Urinary bladder (tissue), 4 donors: ENCODE results near the gene CACNA2D2. TPM values are rescaled to one million over a fixed set of nuclear protein-coding genes. Genes with fewer than 3 reads are reported as not detected.

Experiments
- DNase-seq: peaks from one replicate; pipeline ENCODE4 v3.0.0-alpha.2; 2015; ENCODE audit errors: extremely low spot score
- H3K27ac ChIP-seq: one replicate; pipeline ENCODE4 v1.5.1; 2013; ENCODE audit warnings: low read depth, mild to moderate bottlenecking, moderate library complexity
- H3K36me3 ChIP-seq: one replicate; pipeline ENCODE4 v1.6.1; 2013; ENCODE audit warnings: mild to moderate bottlenecking, moderate library complexity; ENCODE audit not compliant: insufficient read depth
- H3K4me1 ChIP-seq: one replicate; pipeline ENCODE4 v1.6.1; 2013; ENCODE audit warnings: mild to moderate bottlenecking, moderate library complexity; ENCODE audit not compliant: insufficient read depth
- H3K4me3 ChIP-seq: one replicate; pipeline ENCODE4 v1.5.1; 2013; ENCODE audit warnings: low read depth, low read length
- WGBS: extraction: QIAGEN DNeasy Blood & Tissue Kit; methylation state at CpG from one replicate; pipeline ENCODE4 v1.1.7; 2013; 5-methylcytosine and 5-hydroxymethylcytosine counted together
- polyA plus RNA-seq: library from polyadenylated mRNA; stranded (reverse); fragments of 200-250 nt; gene quantifications from one replicate; pipeline ENCODE4 v1.2.3, GENCODE V29; 2013
- total RNA-seq: library from RNA; depleted of rRNA; stranded (reverse); fragments of >200 nt; gene quantifications from one replicate; pipeline ENCODE4 v1.2.3, GENCODE V29; 2014
- donor health status: healthy with polysubstance abuse.
- donor health status: healthy.

The CACNA2D2 gene
- total and polyA plus RNA-seq, 2 donors: 1.3 to 1.4 TPM

- no peak overlapping the region for H3K27ac ChIP-seq
- 91% methylated on average over 2 of the region's 2 CpGs for WGBS
Measured at GRCh38 chr3:50478671-50479260, 24.7 kb downstream of the CACNA2D2 start.

DNA sequence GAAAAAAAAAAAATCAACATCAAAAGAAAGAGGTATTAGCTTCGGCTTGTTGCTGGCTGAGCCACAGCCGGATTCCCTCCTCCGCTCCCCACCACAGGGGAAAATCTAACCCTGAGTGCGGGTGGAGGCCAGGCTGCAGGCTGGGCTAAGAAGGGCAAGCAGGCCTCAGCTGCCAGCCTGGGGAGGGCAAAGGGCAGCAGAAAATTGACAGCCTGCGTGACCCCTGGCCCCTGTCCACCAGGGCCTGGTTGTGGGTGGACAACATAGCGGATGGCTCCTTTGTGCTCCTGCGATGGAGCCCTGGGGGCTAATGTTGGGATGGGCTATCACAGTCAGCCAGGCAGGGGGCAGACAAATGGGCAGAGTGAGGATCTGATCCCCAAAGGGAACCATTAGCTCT, 25.4 kb downstream of the CACNA2D2 start:
- no peak overlapping the region for H3K27ac ChIP-seq
- no peaks in the 10 kb centered on the region for H3K36me3 ChIP-seq
- WGBS: 92% methylated on average over 7 of the region's 7 CpGs
- no peak overlapping the region for H3K4me3 ChIP-seq
- no peak for DNase-seq
- no peaks in the 10 kb centered on the region for H3K4me1 ChIP-seq

More at GRCh38 chr3:50478671-50479260, 24.7 kb downstream of the CACNA2D2 start:
- Histone ChIP-seq H3K4me1 (no peaks in the 10 kb centered on the region), H3K36me3 (no peaks in the 10 kb centered on the region), H3K4me3 (no peak overlapping the region)
- no peak for DNase-seq

GRCh38 chr3:50475348-50475747, 28.1 kb downstream of the CACNA2D2 start:
- 89% methylated on average over 12 of the region's 12 CpGs for WGBS
- H3K4me3 ChIP-seq: no peak overlapping the region
- DNase-seq: no peak
- no peaks in the 10 kb centered on the region for H3K4me1 ChIP-seq
- H3K36me3 ChIP-seq: no peaks in the 10 kb centered on the region
- no peak overlapping the region for H3K27ac ChIP-seq

DNA sequence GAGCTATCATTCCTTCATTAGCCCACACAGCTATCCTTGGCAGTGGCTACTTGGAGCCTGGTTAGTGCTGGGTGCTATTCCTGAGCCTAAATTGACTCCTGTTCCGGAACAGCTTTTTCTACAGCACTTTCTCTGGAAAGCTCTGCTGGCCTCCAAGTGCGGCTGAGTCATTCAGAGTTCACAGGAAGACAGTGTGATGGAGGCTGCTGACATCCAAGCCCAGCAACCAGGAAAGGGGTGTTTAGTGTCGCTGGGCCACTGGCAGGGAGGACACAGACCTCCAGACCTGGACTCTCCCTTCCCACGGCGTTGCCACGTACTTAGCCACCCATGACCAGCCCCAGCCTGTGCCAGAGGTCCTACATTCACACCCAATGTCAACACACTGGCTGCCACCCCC, 28.7 kb downstream of the CACNA2D2 start:
- H3K27ac ChIP-seq: no peak overlapping the region
- no peaks in the 10 kb centered on the region for H3K36me3 ChIP-seq
- DNase-seq: no peak
- H3K4me3 ChIP-seq: no peak overlapping the region
- 63% methylated on average over 6 of the region's 6 CpGs for WGBS
- H3K4me1 ChIP-seq: no peaks in the 10 kb centered on the region

- DNase-seq: no peak
- H3K4me3 ChIP-seq: no peak overlapping the region
- WGBS: 69% methylated on average over 10 of the region's 10 CpGs
- no peak overlapping the region for H3K27ac ChIP-seq
- no peaks in the 10 kb centered on the region for H3K4me1 ChIP-seq
- no peaks in the 10 kb centered on the region for H3K36me3 ChIP-seq
Measured at GRCh38 chr3:50473768-50474167, 29.7 kb downstream of the CACNA2D2 start.

DNA sequence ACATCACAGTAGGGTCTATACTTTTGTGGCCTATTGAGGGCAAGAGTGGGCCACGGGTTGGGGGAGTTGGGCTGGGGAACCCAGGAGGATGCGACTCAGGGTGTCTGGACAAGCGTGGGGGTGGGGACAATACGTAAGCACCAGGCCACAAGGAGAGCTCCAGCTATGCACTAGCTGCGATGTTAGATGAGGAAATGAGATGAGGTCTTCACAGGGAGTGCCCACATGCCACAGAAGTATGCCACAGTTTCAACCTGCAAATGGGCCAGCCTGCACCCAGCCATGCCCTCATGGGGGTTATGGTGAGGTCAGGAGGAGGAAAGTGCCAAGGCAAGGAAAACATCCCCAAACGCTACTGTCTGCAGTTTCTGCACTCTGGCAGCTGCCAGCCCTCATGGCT, 30.5 kb downstream of the CACNA2D2 start:
- H3K4me1 ChIP-seq: no peaks in the 10 kb centered on the region
- 80% methylated on average over 6 of the region's 6 CpGs for WGBS
- DNase-seq: no peak
- H3K27ac ChIP-seq: no peak overlapping the region
- H3K4me3 ChIP-seq: no peak overlapping the region
- no peaks in the 10 kb centered on the region for H3K36me3 ChIP-seq

- Histone ChIP-seq H3K27ac (no peak overlapping the region), H3K4me1 (no peaks in the 10 kb centered on the region), H3K36me3 (no peaks in the 10 kb centered on the region), H3K4me3 (no peak overlapping the region)
- WGBS: 89% methylated on average over 12 of the region's 12 CpGs
- DNase-seq: no peak
Measured at GRCh38 chr3:50470658-50471057, 32.8 kb downstream of the CACNA2D2 start.

DNA sequence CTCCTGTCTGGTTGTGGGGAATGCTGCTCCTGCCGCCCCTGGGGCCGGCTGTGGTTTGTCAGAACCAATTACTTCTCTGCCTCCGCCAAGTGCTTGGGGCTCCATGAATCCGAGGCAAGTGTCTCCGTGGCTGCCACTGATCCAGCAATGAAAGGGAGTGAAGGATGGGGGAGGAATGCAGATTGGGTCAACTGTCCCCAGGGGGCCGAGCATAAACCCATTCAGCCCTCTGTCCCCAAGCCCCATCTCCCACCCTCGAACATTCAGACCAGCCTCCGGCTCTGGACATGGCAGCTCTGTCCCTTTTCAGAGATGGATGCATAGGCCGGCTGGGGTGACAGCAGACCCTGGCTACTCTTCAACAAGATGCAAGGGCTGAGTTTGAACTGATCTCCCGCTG, 35.5 kb downstream of the CACNA2D2 start:
- Histone ChIP-seq H3K36me3 (no peaks in the 10 kb centered on the region), H3K27ac (no peak overlapping the region), H3K4me1 (no peaks in the 10 kb centered on the region), H3K4me3 (no peak overlapping the region)
- WGBS: 66% methylated on average over 10 of the region's 10 CpGs
- no peak for DNase-seq

- WGBS: 85% methylated on average over 6 of the region's 6 CpGs
- Histone ChIP-seq H3K36me3 (no peaks in the 10 kb centered on the region), H3K27ac (no peak overlapping the region), H3K4me1 (no peaks in the 10 kb centered on the region), H3K4me3 (no peak overlapping the region)
- DNase-seq: no peak
Measured at GRCh38 chr3:50466177-50466576, 37.3 kb downstream of the CACNA2D2 start.

- no peak overlapping the region for H3K27ac ChIP-seq
- no peaks in the 10 kb centered on the region for H3K36me3 ChIP-seq
- WGBS: 57% methylated on average over 6 of the region's 6 CpGs
- H3K4me3 ChIP-seq: no peak overlapping the region
- no peak for DNase-seq
- no peaks in the 10 kb centered on the region for H3K4me1 ChIP-seq
Measured at GRCh38 chr3:50464569-50464968, 38.9 kb downstream of the CACNA2D2 start.

GRCh38 chr3:50459785-50460184, 43.6 kb downstream of the CACNA2D2 start:
- DNase-seq: no peak
- no peaks in the 10 kb centered on the region for H3K36me3 ChIP-seq
- no peak overlapping the region for H3K27ac ChIP-seq
- H3K4me1 ChIP-seq: no peaks in the 10 kb centered on the region
- H3K4me3 ChIP-seq: no peak overlapping the region
- WGBS: 47% methylated on average over 3 of the region's 3 CpGs

- Histone ChIP-seq H3K27ac (no peak overlapping the region), H3K36me3 (no peaks in the 10 kb centered on the region), H3K4me3 (no peak overlapping the region), H3K4me1 (no peaks in the 10 kb centered on the region)
- no peak for DNase-seq
- WGBS: 85% methylated on average over 7 of the region's 7 CpGs
Measured at GRCh38 chr3:50457988-50458387, 45.4 kb downstream of the CACNA2D2 start.

DNA sequence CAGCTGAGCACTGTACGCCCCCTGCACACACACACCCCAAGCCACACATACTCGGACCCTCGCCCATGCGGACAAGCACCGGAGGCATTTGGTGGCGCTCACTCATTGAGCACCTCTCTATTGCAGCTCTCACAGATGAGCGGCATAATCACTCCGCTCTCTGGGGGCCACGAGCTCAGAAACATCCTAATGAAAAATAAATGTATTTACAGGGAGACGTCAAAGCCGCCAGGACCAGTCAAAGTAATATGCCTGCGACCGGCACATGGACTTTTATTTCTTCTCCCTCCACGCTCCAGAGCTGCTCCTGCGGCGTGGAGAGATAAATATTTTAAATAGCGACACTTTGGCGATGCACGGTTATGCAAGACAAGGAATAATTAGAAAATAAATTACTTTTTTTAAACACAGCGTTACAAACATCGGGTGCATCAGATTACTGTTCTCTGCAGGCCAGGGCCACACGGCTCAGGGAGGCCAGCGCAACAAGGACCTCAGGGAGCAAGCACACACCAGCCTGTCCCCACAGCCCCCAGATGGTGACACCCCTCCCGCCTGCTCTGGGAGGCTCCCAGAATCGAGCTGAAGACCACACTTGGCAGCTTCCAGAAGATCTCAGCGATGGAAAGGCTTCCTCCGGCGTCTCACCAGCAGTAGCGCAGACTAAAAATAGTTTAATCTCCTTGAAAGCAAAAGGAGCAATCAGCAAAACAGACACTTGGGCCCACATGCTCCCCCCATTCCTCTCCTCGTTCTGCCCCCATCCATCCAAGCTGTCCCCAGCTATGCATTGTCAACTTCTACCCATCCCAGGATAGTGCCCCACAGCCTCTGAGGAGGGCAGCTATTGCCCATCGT, 48.0 kb downstream of the CACNA2D2 start:
- no peak for DNase-seq
- H3K4me3 ChIP-seq: no peak overlapping the region
- WGBS: 83% methylated on average over 31 of the region's 31 CpGs
- H3K4me1 ChIP-seq: no peaks in the 10 kb centered on the region
- no peaks in the 10 kb centered on the region for H3K36me3 ChIP-seq
- H3K27ac ChIP-seq: no peak overlapping the region

DNA sequence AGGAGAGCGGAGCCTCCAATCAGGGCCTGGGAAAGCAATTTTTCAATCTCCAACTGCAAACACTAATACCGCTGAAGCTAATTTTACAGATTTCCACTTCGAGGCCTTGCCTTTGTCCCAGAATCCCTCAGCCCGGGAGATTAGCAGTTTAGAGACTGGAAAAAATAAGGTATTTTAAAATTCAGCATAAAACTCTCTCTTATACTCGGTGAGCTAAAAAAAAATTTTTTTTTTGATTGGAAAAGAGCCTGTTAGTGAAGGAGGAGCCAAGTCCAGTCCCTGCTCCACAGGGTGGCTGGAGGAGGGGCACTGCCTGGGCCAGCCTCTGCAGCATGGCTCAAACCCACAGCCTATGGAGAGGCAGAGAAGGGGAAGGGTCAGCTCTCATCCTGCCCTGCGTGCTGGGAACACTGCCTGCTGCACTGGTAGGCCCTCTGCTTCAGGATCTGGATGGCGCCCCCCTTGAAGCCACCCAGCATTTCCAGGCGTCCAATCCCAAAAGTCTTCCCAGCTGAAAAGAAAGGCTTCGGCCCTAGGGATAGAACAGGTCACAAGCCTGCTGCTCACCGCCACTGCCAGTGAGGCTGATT, 48.9 kb downstream of the CACNA2D2 start:
- Histone ChIP-seq H3K4me1 (no peaks in the 10 kb centered on the region), H3K36me3 (no peaks in the 10 kb centered on the region), H3K4me3 (no peak overlapping the region), H3K27ac (no peak overlapping the region)
- WGBS: 79% methylated on average over 10 of the region's 10 CpGs
- no peak for DNase-seq
